Measurements from ENCODE around the gene TET3. TPM values are rescaled to one million over a fixed set of nuclear protein-coding genes. Genes with fewer than 3 reads are reported as not detected.

The TET3 gene
- total RNA-seq, 3 donors from 2014 or later (not counting 1 experiment from before 2014, with no cell fraction given): 40.0 to 47.9 (median 45.3) TPM

- no peak overlapping the region for H3K27ac ChIP-seq (ENCODE audit: low read length)
- Mint-ChIP-seq H3K9me3 (no peaks in the 10 kb centered on the region), H3K4me1 (peaks cover 57 to 71% of the 10 kb centered on the region in 2 donors), H3K4me3 (no peak overlapping the region), H3K27me3 (ENCODE audit: low read depth in 2 of 2) (no peaks in the 10 kb centered on the region), H3K36me3 (no peaks in the 10 kb centered on the region), H3K27ac (no peak overlapping the region)
- H3K4me1 ChIP-seq (ENCODE audit: control insufficient read depth, insufficient read depth, low read length): peaks cover 41% of the 10 kb centered on the region
- TF ChIP-seq CTCF (IDR thresholded peaks at IDR 0.05): no peak
- DNase-seq (no peak), ATAC-seq (no peak)
- no peaks in the 10 kb centered on the region for H3K27me3 ChIP-seq (ENCODE audit: control insufficient read depth, insufficient read depth, low read length)
- intact Hi-C loops (cut with micrococcal nuclease): loop anchor here (10.0 kb wide), 1 partner anchor 155 kb away; the partner anchor contains the start of gene BOLA3
- no peak overlapping the region for H3K4me3 ChIP-seq (ENCODE audit: low read length)
- 96% methylated on average over 2 of the region's 2 CpGs for WGBS (ENCODE audit: insufficient coverage)
- H3K9me3 ChIP-seq (ENCODE audit: control insufficient read depth, insufficient read depth, low read length): peaks cover 2% of the 10 kb centered on the region
- H3K36me3 ChIP-seq (ENCODE audit: control insufficient read depth, insufficient read depth, low read length): peaks cover 2% of the 10 kb centered on the region
Measured at GRCh38 chr2:73989972-73990371, 5.3 kb downstream of the TET3 start.

GRCh38 chr2:73990531-73990930 lies 5.8 kb downstream of the TET3 start:
- H3K27ac ChIP-seq (ENCODE audit: low read length): no peak overlapping the region
- H3K27ac Mint-ChIP-seq: no peak overlapping the region
- WGBS (ENCODE audit: insufficient coverage): 83% methylated on average over 1 of the region's 1 CpG

GRCh38 chr2:73992036-73992435 lies 7.3 kb downstream of the TET3 start:
- H3K27ac Mint-ChIP-seq: peak overlapping the region in 1 of 2 donors; percentile 27

More at GRCh38 chr2:73990531-73990930, 5.8 kb downstream of the TET3 start:
- Mint-ChIP-seq H3K4me1 (peaks cover 57 to 70% of the 10 kb centered on the region in 2 donors), H3K36me3 (no peaks in the 10 kb centered on the region), H3K9me3 (no peaks in the 10 kb centered on the region), H3K27me3 (ENCODE audit: low read depth in 2 of 2) (no peaks in the 10 kb centered on the region), H3K4me3 (no peak overlapping the region)
- peaks cover 2% of the 10 kb centered on the region for H3K9me3 ChIP-seq (ENCODE audit: control insufficient read depth, insufficient read depth, low read length)
- DNase-seq (no peak), ATAC-seq (no peak)
- peaks cover 2% of the 10 kb centered on the region for H3K36me3 ChIP-seq (ENCODE audit: control insufficient read depth, insufficient read depth, low read length)
- H3K4me1 ChIP-seq (ENCODE audit: control insufficient read depth, insufficient read depth, low read length): peaks cover 40% of the 10 kb centered on the region
- TF ChIP-seq CTCF (IDR thresholded peaks at IDR 0.05): no peak
- intact Hi-C loops (cut with micrococcal nuclease): no loop called here
- H3K4me3 ChIP-seq (ENCODE audit: low read length): no peak overlapping the region
- no peaks in the 10 kb centered on the region for H3K27me3 ChIP-seq (ENCODE audit: control insufficient read depth, insufficient read depth, low read length)

More at GRCh38 chr2:73992036-73992435, 7.3 kb downstream of the TET3 start:
- no peak for TF ChIP-seq CTCF (IDR thresholded peaks at IDR 0.05)
- no peak overlapping the region for H3K4me3 ChIP-seq (ENCODE audit: low read length)
- H3K4me1 ChIP-seq (ENCODE audit: control insufficient read depth, insufficient read depth, low read length): peaks cover 25% of the 10 kb centered on the region
- H3K27me3 ChIP-seq (ENCODE audit: control insufficient read depth, insufficient read depth, low read length): no peaks in the 10 kb centered on the region
- Mint-ChIP-seq H3K4me1 (peaks cover 50 to 58% of the 10 kb centered on the region in 2 donors), H3K27me3 (ENCODE audit: low read depth in 2 of 2) (no peaks in the 10 kb centered on the region), H3K4me3 (no peak overlapping the region), H3K36me3 (no peaks in the 10 kb centered on the region), H3K9me3 (no peaks in the 10 kb centered on the region)
- WGBS (ENCODE audit: insufficient coverage): 97% methylated on average over 4 of the region's 4 CpGs
- H3K36me3 ChIP-seq (ENCODE audit: control insufficient read depth, insufficient read depth, low read length): no peaks in the 10 kb centered on the region
- peaks cover 2% of the 10 kb centered on the region for H3K9me3 ChIP-seq (ENCODE audit: control insufficient read depth, insufficient read depth, low read length)
- intact Hi-C loops (cut with micrococcal nuclease): no loop called here
- no peak for ATAC-seq
- DNase-seq: no peak
- H3K27ac ChIP-seq (ENCODE audit: low read length): no peak overlapping the region

All from natural killer cell (primary cell).